Fibroblast of the aortic adventitia (primary cell): Measurements from ENCODE around the gene NKD2. TPM values are rescaled to one million over a fixed set of nuclear protein-coding genes. Genes with fewer than 3 reads are reported as not detected.
"Not testable (repeated sequence)": the region's sequence is repeated elsewhere in the genome, so short reads cannot be mapped to it uniquely, and the experiment has no call there.

ENCODE experiments used
- DNase-seq: peaks from one replicate; pipeline ENCODE4 v3.0.0-alpha.2; 2010; ENCODE audit warnings: low read depth
- H3K4me3 ChIP-seq: 2 replicates; pipeline ENCODE4 v1.5.1; 2011; ENCODE audit warnings: low read depth, mild to moderate bottlenecking, control low read depth, low read length, moderate library complexity
- CTCF ChIP-seq: IDR thresholded peaks from 2 replicates; pipeline ENCODE4 v1.5.1; 2011; ENCODE audit warnings: mild to moderate bottlenecking, low read length, control low read depth, inconsistent platforms; ENCODE audit not compliant: insufficient read depth
- total RNA-seq: library from RNA; depleted of rRNA; stranded (reverse); fragments of >200 nt; gene quantifications from 2 replicates; pipeline ENCODE4 v1.2.3, GENCODE V29; 2012; ENCODE audit warnings: low replicate concordance

Gene NKD2
- total RNA-seq, 1 donor: 0.81 TPM

- H3K4me3 ChIP-seq: no peak overlapping the region
- TF ChIP-seq CTCF: no peak
- DNase-seq: no peak
Observed at GRCh38 chr5:1019001-1019905, 10.7 kb downstream of the NKD2 start.

GRCh38 chr5:1020452-1020961 is 11.9 kb downstream of the NKD2 start:
- no peak overlapping the region for H3K4me3 ChIP-seq
- no peak for TF ChIP-seq CTCF
- DNase-seq: no peak

- H3K4me3 ChIP-seq: no peak overlapping the region
- no peak for DNase-seq
- TF ChIP-seq CTCF: no peak
Observed at GRCh38 chr5:1021136-1021968, 12.8 kb downstream of the NKD2 start.

- H3K4me3 ChIP-seq, DNase-seq: not testable (repeated sequence)
Observed at GRCh38 chr5:1021969-1022336, 13.4 kb downstream of the NKD2 start.

- H3K4me3 ChIP-seq: no peak overlapping the region
- no peak for TF ChIP-seq CTCF
- no peak for DNase-seq
Observed at GRCh38 chr5:1026700-1027621, 18.4 kb downstream of the NKD2 start.

GRCh38 chr5:1027631-1028441 is 19.2 kb downstream of the NKD2 start:
- no peak for DNase-seq
- no peak overlapping the region for H3K4me3 ChIP-seq
- TF ChIP-seq CTCF: no peak
